Omental fat pad (tissue), 4 donors: ENCODE data around the gene BEST1. TPM values are rescaled to one million over a fixed set of nuclear protein-coding genes. Genes with fewer than 3 reads are reported as not detected.
A peak's percentile ranks its signal among the peaks of the same experiment; 100 is the strongest.
"Not testable (repeated sequence)": the region's sequence is repeated elsewhere in the genome, so short reads cannot be mapped to it uniquely, and the experiment has no call there.

ENCODE experiments used
- ATAC-seq: fragments of 150-250 bp; one replicate; pipeline ENCODE4 v1.9.1; 2016; ENCODE audit warnings: mild to moderate bottlenecking, moderate library complexity; ENCODE audit not compliant: low FRiP score
- DNase-seq: peaks from one replicate; pipeline ENCODE4 v3.0.0-alpha.2; 2019; ENCODE audit warnings: low spot score
- CTCF ChIP-seq, 3 donors: fragments of 450-650 bp; IDR thresholded peaks; one replicate each; pipeline ENCODE4 v1.5.1; 2016 to 2017; ENCODE audit warnings: antibody characterized with exemption in 3 of 3, mild to moderate bottlenecking in 3 of 3, moderate library complexity in 2 of 3
- total RNA-seq, 4 donors: library from RNA; depleted of rRNA; stranded (reverse); fragments of >200 nt; gene quantifications; one replicate each; pipeline ENCODE4 v1.1.0, GENCODE V29; 2016

Gene BEST1
- total RNA-seq, 4 donors from 2014 or later: 5.8 to 17.0 (median 12.0) TPM

GRCh38 chr11:61960532-61960931 is 10.4 kb downstream of the BEST1 start:
- ATAC-seq (no peak), DNase-seq (no peak)
- TF ChIP-seq CTCF (IDR thresholded peaks at IDR 0.05): no peak

GRCh38 chr11:61961570-61962212 is 11.5 kb downstream of the BEST1 start:
- no peak for DNase-seq
- ATAC-seq: peak; percentile 20
- no peak for TF ChIP-seq CTCF (IDR thresholded peaks at IDR 0.05)

GRCh38 chr11:61962213-61963015 is 12.3 kb downstream of the BEST1 start:
- no peak for DNase-seq
- TF ChIP-seq CTCF (IDR thresholded peaks at IDR 0.05): no peak
- ATAC-seq: peak; percentile 6

- TF ChIP-seq CTCF (IDR thresholded peaks at IDR 0.05): no peak
- ATAC-seq: no peak
Observed at GRCh38 chr11:61963016-61963281, 12.8 kb downstream of the BEST1 start.

GRCh38 chr11:61963282-61964057 is 13.3 kb downstream of the BEST1 start:
- ATAC-seq (peak; percentile 15), DNase-seq (no peak)
- no peak for TF ChIP-seq CTCF (IDR thresholded peaks at IDR 0.05)

More at GRCh38 chr11:61963016-61963281, 12.8 kb downstream of the BEST1 start:
- no peak for DNase-seq

- ATAC-seq (peak; percentile 3), DNase-seq (no peak)
- no peak for TF ChIP-seq CTCF (IDR thresholded peaks at IDR 0.05)
Observed at GRCh38 chr11:61964058-61964665, 14.0 kb downstream of the BEST1 start.

- DNase-seq: peak; percentile 13
- not testable (repeated sequence) for ATAC-seq
Observed at GRCh38 chr11:61964666-61965271, 14.6 kb downstream of the BEST1 start.
